ENCODE measurements around the gene CRK.

The CRK gene

GRCh38 chr17:1455797-1456599 lies at the start of gene CRK:
CRK (minus strand) TSS chr17:1456232; CDS start chr17:1456117, 115 bp downstream.
- peak; percentile 56 for DNase-seq (ENCODE audit: low read depth)

GRCh38 chr17:1505586-1505985 lies 49.6 kb upstream of the CRK start:
- no peak for DNase-seq (ENCODE audit: low read depth)

GRCh38 chr17:1504866-1505265 lies 48.8 kb upstream of the CRK start:
- DNase-seq (ENCODE audit: low read depth): no peak

GRCh38 chr17:1503699-1504098 lies 47.7 kb upstream of the CRK start:
- DNase-seq (ENCODE audit: low read depth): no peak

GRCh38 chr17:1498869-1499268 lies 42.8 kb upstream of the CRK start:
- peak; percentile 24 for DNase-seq (ENCODE audit: low read depth)

- DNase-seq (ENCODE audit: low read depth): no peak
Observed at GRCh38 chr17:1498233-1498632, 42.2 kb upstream of the CRK start.

GRCh38 chr17:1497831-1498230 lies 41.8 kb upstream of the CRK start:
- no peak for DNase-seq (ENCODE audit: low read depth)

GRCh38 chr17:1496869-1497268 lies 40.8 kb upstream of the CRK start:
- no peak for DNase-seq (ENCODE audit: low read depth)

GRCh38 chr17:1495265-1495989 lies 39.4 kb upstream of the CRK start:
- no peak for DNase-seq (ENCODE audit: low read depth)

GRCh38 chr17:1494736-1495253 lies 38.8 kb upstream of the CRK start:
- no peak for DNase-seq (ENCODE audit: low read depth)

- DNase-seq (ENCODE audit: low read depth): no peak
Observed at GRCh38 chr17:1494203-1494602, 38.2 kb upstream of the CRK start.

- no peak for DNase-seq (ENCODE audit: low read depth)
Observed at GRCh38 chr17:1493291-1493980, 37.4 kb upstream of the CRK start.

GRCh38 chr17:1492249-1493206 lies 36.5 kb upstream of the CRK start, which contains the start of gene MYO1C:
MYO1C (minus strand) TSS chr17:1492686; CDS start chr17:1492487, 199 bp downstream.
- DNase-seq (ENCODE audit: low read depth): no peak

GRCh38 chr17:1491443-1492248 lies 35.6 kb upstream of the CRK start:
- DNase-seq (ENCODE audit: low read depth): no peak

- no peak for DNase-seq (ENCODE audit: low read depth)
Observed at GRCh38 chr17:1490643-1491442, 34.8 kb upstream of the CRK start.

- DNase-seq (ENCODE audit: low read depth): no peak
Observed at GRCh38 chr17:1488826-1489270, 32.8 kb upstream of the CRK start.

- DNase-seq (ENCODE audit: low read depth): peak; percentile 38
Observed at GRCh38 chr17:1487939-1488825, 32.1 kb upstream of the CRK start.

Measured in non-pigmented ciliary epithelial cell (primary cell).